ENCODE results near the gene NTRK2. TPM values are rescaled to one million over a fixed set of nuclear protein-coding genes. Genes with fewer than 3 reads are reported as not detected.

NTRK2 gene
- total and polyA plus RNA-seq, 9 donors: 8.9 to 36.8 (median 20.3) TPM

GRCh38 chr9:84992381-84992780 lies 322.9 kb downstream of the NTRK2 start:
- DNase-seq: no peak
- Histone ChIP-seq H3K27me3 (ENCODE audit: control insufficient read depth, insufficient read depth, low read length) (peaks cover 8% of the 10 kb centered on the region), H3K27ac (ENCODE audit: low read length) (no peak overlapping the region), H3K36me3 (ENCODE audit: control insufficient read depth, insufficient read depth, low read length) (no peaks in the 10 kb centered on the region), H3K4me1 (ENCODE audit: control insufficient read depth, insufficient read depth, low read length) (no peaks in the 10 kb centered on the region), H3K4me3 (ENCODE audit: low read length) (no peak overlapping the region), H3K9me3 (replicated peaks; ENCODE audit: control insufficient read depth, low read depth, low read length) (no peaks in the 10 kb centered on the region)
- WGBS (ENCODE audit: insufficient coverage): 86% methylated on average over 1 of the region's 3 CpGs

- no peaks in the 10 kb centered on the region for H3K4me1 ChIP-seq (ENCODE audit: control insufficient read depth, insufficient read depth, low read length)
- H3K36me3 ChIP-seq (ENCODE audit: control insufficient read depth, insufficient read depth, low read length): no peaks in the 10 kb centered on the region
- no peak for DNase-seq
- H3K27ac ChIP-seq (ENCODE audit: low read length): no peak overlapping the region
- 47% methylated on average over 1 of the region's 1 CpG for WGBS (ENCODE audit: insufficient coverage)
- no peaks in the 10 kb centered on the region for H3K9me3 ChIP-seq (replicated peaks; ENCODE audit: control insufficient read depth, low read depth, low read length)
- H3K4me3 ChIP-seq (ENCODE audit: low read length): no peak overlapping the region
- peaks cover 8% of the 10 kb centered on the region for H3K27me3 ChIP-seq (ENCODE audit: control insufficient read depth, insufficient read depth, low read length)
These were observed 323.6 kb downstream of the NTRK2 start for GRCh38 chr9:84993105-84993504.

GRCh38 chr9:84996029-84996428 lies 326.5 kb downstream of the NTRK2 start:
- no peaks in the 10 kb centered on the region for H3K4me1 ChIP-seq (ENCODE audit: control insufficient read depth, insufficient read depth, low read length)

GRCh38 chr9:84996716-84997115 lies 327.2 kb downstream of the NTRK2 start:
- Histone ChIP-seq H3K27me3 (ENCODE audit: control insufficient read depth, insufficient read depth, low read length) (peaks cover 4% of the 10 kb centered on the region), H3K36me3 (ENCODE audit: control insufficient read depth, insufficient read depth, low read length) (no peaks in the 10 kb centered on the region), H3K9me3 (replicated peaks; ENCODE audit: control insufficient read depth, low read depth, low read length) (peaks cover 5% of the 10 kb centered on the region), H3K4me1 (ENCODE audit: control insufficient read depth, insufficient read depth, low read length) (no peaks in the 10 kb centered on the region), H3K4me3 (ENCODE audit: low read length) (no peak overlapping the region), H3K27ac (ENCODE audit: low read length) (no peak overlapping the region)
- WGBS (ENCODE audit: insufficient coverage): 65% methylated on average over 3 of the region's 3 CpGs
- DNase-seq: no peak

More at GRCh38 chr9:84996029-84996428, 326.5 kb downstream of the NTRK2 start:
- Histone ChIP-seq H3K9me3 (replicated peaks; ENCODE audit: control insufficient read depth, low read depth, low read length) (peaks cover 1% of the 10 kb centered on the region), H3K27ac (ENCODE audit: low read length) (no peak overlapping the region), H3K27me3 (ENCODE audit: control insufficient read depth, insufficient read depth, low read length) (peaks cover 8% of the 10 kb centered on the region), H3K36me3 (ENCODE audit: control insufficient read depth, insufficient read depth, low read length) (no peaks in the 10 kb centered on the region), H3K4me3 (ENCODE audit: low read length) (no peak overlapping the region)
- DNase-seq: no peak
- 50% methylated on average over 1 of the region's 4 CpGs for whole genome bisulfite sequencing (ENCODE audit: insufficient coverage)

- Histone ChIP-seq H3K4me1 (ENCODE audit: control insufficient read depth, insufficient read depth, low read length) (no peaks in the 10 kb centered on the region), H3K36me3 (ENCODE audit: control insufficient read depth, insufficient read depth, low read length) (no peaks in the 10 kb centered on the region), H3K27me3 (ENCODE audit: control insufficient read depth, insufficient read depth, low read length) (no peaks in the 10 kb centered on the region), H3K27ac (ENCODE audit: low read length) (no peak overlapping the region), H3K9me3 (replicated peaks; ENCODE audit: control insufficient read depth, low read depth, low read length) (peaks cover 5% of the 10 kb centered on the region), H3K4me3 (ENCODE audit: low read length) (no peak overlapping the region)
- peak; percentile 19 for DNase-seq
- WGBS (ENCODE audit: insufficient coverage): 36% methylated on average over 2 of the region's 2 CpGs
These were observed 327.9 kb downstream of the NTRK2 start for GRCh38 chr9:84997472-84997871.

GRCh38 chr9:84998639-84999038 lies 329.1 kb downstream of the NTRK2 start:
- Histone ChIP-seq H3K27ac (ENCODE audit: low read length) (no peak overlapping the region), H3K4me1 (ENCODE audit: control insufficient read depth, insufficient read depth, low read length) (no peaks in the 10 kb centered on the region), H3K36me3 (ENCODE audit: control insufficient read depth, insufficient read depth, low read length) (no peaks in the 10 kb centered on the region), H3K9me3 (replicated peaks; ENCODE audit: control insufficient read depth, low read depth, low read length) (peaks cover 5% of the 10 kb centered on the region), H3K4me3 (ENCODE audit: low read length) (no peak overlapping the region), H3K27me3 (ENCODE audit: control insufficient read depth, insufficient read depth, low read length) (no peaks in the 10 kb centered on the region)
- no peak for DNase-seq
- no CpG with 5 or more reads among the region's 2 CpGs for WGBS (ENCODE audit: insufficient coverage)

- no peaks in the 10 kb centered on the region for H3K4me1 ChIP-seq (ENCODE audit: control insufficient read depth, insufficient read depth, low read length)
- peaks cover 5% of the 10 kb centered on the region for H3K9me3 ChIP-seq (replicated peaks; ENCODE audit: control insufficient read depth, low read depth, low read length)
- no peak overlapping the region for H3K4me3 ChIP-seq (ENCODE audit: low read length)
- H3K36me3 ChIP-seq (ENCODE audit: control insufficient read depth, insufficient read depth, low read length): no peaks in the 10 kb centered on the region
- DNase-seq: no peak
- no peak overlapping the region for H3K27ac ChIP-seq (ENCODE audit: low read length)
- 76% methylated on average over 5 of the region's 7 CpGs for WGBS (ENCODE audit: insufficient coverage)
- H3K27me3 ChIP-seq (ENCODE audit: control insufficient read depth, insufficient read depth, low read length): no peaks in the 10 kb centered on the region
These were observed 330.3 kb downstream of the NTRK2 start for GRCh38 chr9:84999788-85000187.

- Histone ChIP-seq H3K4me3 (ENCODE audit: low read length) (no peak overlapping the region), H3K27ac (ENCODE audit: low read length) (no peak overlapping the region), H3K27me3 (ENCODE audit: control insufficient read depth, insufficient read depth, low read length) (no peaks in the 10 kb centered on the region), H3K36me3 (ENCODE audit: control insufficient read depth, insufficient read depth, low read length) (no peaks in the 10 kb centered on the region), H3K9me3 (replicated peaks; ENCODE audit: control insufficient read depth, low read depth, low read length) (peaks cover 5% of the 10 kb centered on the region), H3K4me1 (ENCODE audit: control insufficient read depth, insufficient read depth, low read length) (no peaks in the 10 kb centered on the region)
- WGBS (ENCODE audit: insufficient coverage): no CpG with 5 or more reads among the region's 1 CpG
- DNase-seq: no peak
These were observed 332.4 kb downstream of the NTRK2 start for GRCh38 chr9:85001925-85002324.

- no peak overlapping the region for H3K4me3 ChIP-seq (ENCODE audit: low read length)
- H3K4me1 ChIP-seq (ENCODE audit: control insufficient read depth, insufficient read depth, low read length): no peaks in the 10 kb centered on the region
- H3K27ac ChIP-seq (ENCODE audit: low read length): no peak overlapping the region
- H3K36me3 ChIP-seq (ENCODE audit: control insufficient read depth, insufficient read depth, low read length): no peaks in the 10 kb centered on the region
- H3K9me3 ChIP-seq (replicated peaks; ENCODE audit: control insufficient read depth, low read depth, low read length): peaks cover 5% of the 10 kb centered on the region
- no peaks in the 10 kb centered on the region for H3K27me3 ChIP-seq (ENCODE audit: control insufficient read depth, insufficient read depth, low read length)
- WGBS (ENCODE audit: insufficient coverage): no CpG with 5 or more reads among the region's 3 CpGs
- no peak for DNase-seq
These were observed 335.4 kb downstream of the NTRK2 start for GRCh38 chr9:85004818-85005413.

GRCh38 chr9:85007748-85008147 lies 338.2 kb downstream of the NTRK2 start:
- 100% methylated on average over 1 of the region's 1 CpG for WGBS (ENCODE audit: insufficient coverage)
- Histone ChIP-seq H3K27me3 (ENCODE audit: control insufficient read depth, insufficient read depth, low read length) (no peaks in the 10 kb centered on the region), H3K9me3 (replicated peaks; ENCODE audit: control insufficient read depth, low read depth, low read length) (no peaks in the 10 kb centered on the region), H3K4me1 (ENCODE audit: control insufficient read depth, insufficient read depth, low read length) (no peaks in the 10 kb centered on the region), H3K27ac (ENCODE audit: low read length) (no peak overlapping the region), H3K36me3 (ENCODE audit: control insufficient read depth, insufficient read depth, low read length) (no peaks in the 10 kb centered on the region), H3K4me3 (ENCODE audit: low read length) (no peak overlapping the region)
- DNase-seq: no peak

GRCh38 chr9:85008215-85008614 lies 338.7 kb downstream of the NTRK2 start:
- Histone ChIP-seq H3K4me1 (ENCODE audit: control insufficient read depth, insufficient read depth, low read length) (no peaks in the 10 kb centered on the region), H3K27me3 (ENCODE audit: control insufficient read depth, insufficient read depth, low read length) (no peaks in the 10 kb centered on the region), H3K9me3 (replicated peaks; ENCODE audit: control insufficient read depth, low read depth, low read length) (no peaks in the 10 kb centered on the region), H3K27ac (ENCODE audit: low read length) (no peak overlapping the region), H3K36me3 (ENCODE audit: control insufficient read depth, insufficient read depth, low read length) (no peaks in the 10 kb centered on the region), H3K4me3 (ENCODE audit: low read length) (no peak overlapping the region)
- no CpG with 5 or more reads among the region's 3 CpGs for WGBS (ENCODE audit: insufficient coverage)
- DNase-seq: no peak
